ENCODE measurements around the gene RNF5. TPM values are rescaled to one million over a fixed set of nuclear protein-coding genes. Genes with fewer than 3 reads are reported as not detected.
"Not testable (repeated sequence)": the region's sequence is repeated elsewhere in the genome, so short reads cannot be mapped to it uniquely, and the experiment has no call there.

The RNF5 gene
- total RNA-seq, 1 experiment from 2014 or later = 31.6 TPM

GRCh38 chr6:32203426-32204267 is 25.4 kb downstream of the RNF5 start:
- DNase-seq (ENCODE audit: extremely low read depth, low read depth) = no peak

GRCh38 chr6:32204268-32204715 is 26.1 kb downstream of the RNF5 start:
- DNase-seq (ENCODE audit: extremely low read depth, low read depth) = no peak

- DNase-seq (ENCODE audit: extremely low read depth, low read depth) = no peak
Observed at GRCh38 chr6:32208996-32209395, 30.8 kb downstream of the RNF5 start.

- DNase-seq (ENCODE audit: extremely low read depth, low read depth) = no peak
Observed at GRCh38 chr6:32210191-32210601, 32.0 kb downstream of the RNF5 start.

- not testable (repeated sequence) for DNase-seq (ENCODE audit: extremely low read depth, low read depth)
Observed at GRCh38 chr6:32211432-32211831, 33.2 kb downstream of the RNF5 start.

- DNase-seq (ENCODE audit: extremely low read depth, low read depth) = no peak
Observed at GRCh38 chr6:32212076-32212760, 34.0 kb downstream of the RNF5 start.

GRCh38 chr6:32213649-32214048 is 35.4 kb downstream of the RNF5 start:
- no peak for DNase-seq (ENCODE audit: extremely low read depth, low read depth)

GRCh38 chr6:32214126-32214525 is 35.9 kb downstream of the RNF5 start:
- no peak for DNase-seq (ENCODE audit: extremely low read depth, low read depth)

- DNase-seq (ENCODE audit: extremely low read depth, low read depth) = no peak
Observed at GRCh38 chr6:32215617-32216016, 37.4 kb downstream of the RNF5 start.

- DNase-seq (ENCODE audit: extremely low read depth, low read depth) = no peak
Observed at GRCh38 chr6:32216285-32216684, 38.1 kb downstream of the RNF5 start.

GRCh38 chr6:32216998-32217397 is 38.8 kb downstream of the RNF5 start:
- DNase-seq (ENCODE audit: extremely low read depth, low read depth) = no peak

GRCh38 chr6:32218167-32218566 is 40.0 kb downstream of the RNF5 start:
- DNase-seq (ENCODE audit: extremely low read depth, low read depth) = no peak

GRCh38 chr6:32220021-32220420 is 41.8 kb downstream of the RNF5 start:
- DNase-seq (ENCODE audit: extremely low read depth, low read depth) = no peak

GRCh38 chr6:32222333-32223230 is 44.4 kb downstream of the RNF5 start:
- no peak for DNase-seq (ENCODE audit: extremely low read depth, low read depth)

GRCh38 chr6:32223258-32224235 is 45.3 kb downstream of the RNF5 start, which contains the start of gene NOTCH4:
Gene NOTCH4 (minus strand): TSS chr6:32224067. CDS start chr6:32223928, 139 bp downstream.
- no peak for DNase-seq (ENCODE audit: extremely low read depth, low read depth)

GRCh38 chr6:32224696-32225095 is 46.5 kb downstream of the RNF5 start:
- no peak for DNase-seq (ENCODE audit: extremely low read depth, low read depth)

- no peak for DNase-seq (ENCODE audit: extremely low read depth, low read depth)
Observed at GRCh38 chr6:32226434-32226833, 48.2 kb downstream of the RNF5 start.

Data from NCI-H460 (cell line).